Progenitor cell of endocrine pancreas (in vitro differentiated cells): ENCODE results near the gene UCK2. TPM values are rescaled to one million over a fixed set of nuclear protein-coding genes. Genes with fewer than 3 reads are reported as not detected.

Experiments used
- DNase-seq: peaks from one replicate; pipeline ENCODE4 v3.0.0; 2021; ENCODE audit warnings: low spot score; ENCODE audit not compliant: unreplicated experiment
- H3K27ac Mint-ChIP-seq: 2 replicates; pipeline ENCODE4 v1.8.0; 2021; ENCODE audit warnings: mild to moderate bottlenecking, moderate library complexity, mixed read lengths
- H3K27me3 Mint-ChIP-seq: 2 replicates; pipeline ENCODE4 v1.8.0; 2021; ENCODE audit warnings: mixed read lengths
- H3K36me3 Mint-ChIP-seq: 2 replicates; pipeline ENCODE4 v1.8.0; 2022; ENCODE audit warnings: mixed read lengths; ENCODE audit not compliant: insufficient read depth
- H3K4me1 Mint-ChIP-seq: 2 replicates; pipeline ENCODE4 v1.8.0; 2021; ENCODE audit warnings: low read depth, mixed read lengths
- H3K4me3 Mint-ChIP-seq: 2 replicates; pipeline ENCODE4 v1.8.0; 2021; ENCODE audit warnings: low read depth, mild to moderate bottlenecking, moderate library complexity, mixed read lengths
- H3K9me3 Mint-ChIP-seq: 2 replicates; pipeline ENCODE4 v1.8.0; 2021; ENCODE audit warnings: low read depth, mixed read lengths
- CTCF ChIP-seq: fragments of 200-600 bp; sonication (generic); IDR thresholded peaks from one replicate; pipeline ENCODE4 v1.5.0; 2021; ENCODE audit warnings: antibody characterized with exemption, mild to moderate bottlenecking; ENCODE audit not compliant: unreplicated experiment
- total RNA-seq: library from RNA; stranded (reverse); gene quantifications from 2 replicates; pipeline ENCODE4 v1.2.1, GENCODE V29; 2021

Gene UCK2
- total RNA-seq, 1 donor from 2014 or later = 29.7 TPM

DNA sequence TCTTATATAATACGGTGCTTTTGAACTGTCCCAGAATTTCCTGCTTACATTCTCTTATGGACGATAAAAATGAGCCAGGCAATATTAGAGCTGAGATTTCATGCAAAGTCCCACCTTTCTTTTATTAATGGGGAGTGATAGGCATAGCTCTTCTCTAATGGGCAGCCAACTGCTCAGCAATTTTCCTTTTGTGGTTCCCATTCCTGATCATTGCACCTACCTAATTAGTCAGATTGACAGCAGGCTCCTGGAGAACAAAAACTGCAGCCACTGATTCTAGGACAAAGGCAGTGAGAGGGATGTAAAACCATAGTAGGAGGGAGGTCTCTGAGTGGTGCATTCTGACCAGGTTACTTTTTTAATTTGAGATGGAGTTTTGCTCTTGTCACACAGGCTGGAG, 110.4 kb downstream of the UCK2 start:
- Mint-ChIP-seq H3K4me3 (no peak overlapping the region), H3K27me3 (peaks cover 16% of the 10 kb centered on the region), H3K27ac (no peak overlapping the region), H3K36me3 (no peaks in the 10 kb centered on the region), H3K4me1 (no peaks in the 10 kb centered on the region), H3K9me3 (no peaks in the 10 kb centered on the region)
- DNase-seq = no peak
- no peak for TF ChIP-seq CTCF

DNA sequence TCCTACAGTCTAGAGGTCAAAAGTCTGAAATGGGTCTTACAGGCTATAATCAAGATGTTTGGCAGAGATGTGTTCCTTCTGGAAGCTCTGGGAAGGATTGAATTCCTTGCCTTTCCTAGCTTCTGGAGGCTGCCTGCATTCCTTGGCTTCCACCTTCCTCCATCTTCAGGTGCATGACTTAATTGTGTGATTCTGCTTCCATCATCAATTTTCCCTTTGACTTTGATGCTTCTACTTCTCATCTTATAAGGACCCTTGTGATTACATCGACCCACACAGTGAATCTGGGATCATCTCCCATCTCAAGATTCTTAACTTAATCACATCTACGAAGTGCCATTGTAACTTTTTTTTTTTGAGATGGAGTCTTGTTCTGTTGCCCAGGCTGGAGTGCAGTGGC, 111.4 kb downstream of the UCK2 start:
- no peak overlapping the region for H3K27ac Mint-ChIP-seq

DNA sequence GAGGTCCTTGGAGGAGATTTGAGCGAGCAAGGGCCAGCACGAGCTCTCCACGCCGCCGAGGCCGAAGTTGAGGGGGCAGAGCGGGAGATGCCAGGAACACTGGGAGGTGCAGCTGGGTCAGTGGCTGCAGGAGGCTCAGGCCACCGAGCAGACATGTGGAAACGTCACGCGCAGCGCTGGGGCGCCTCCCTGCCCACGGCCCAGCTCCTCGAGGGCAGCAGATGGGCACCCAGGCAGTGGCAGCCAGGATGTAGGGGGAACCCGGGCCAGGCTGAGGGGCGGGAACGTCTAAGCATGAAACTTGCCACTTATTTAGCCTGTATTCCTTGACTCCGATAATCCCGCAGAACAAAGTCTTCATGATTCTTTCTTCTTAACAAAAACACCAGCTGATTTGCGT, 114.1 kb downstream of the UCK2 start:
- no peak for TF ChIP-seq CTCF
- Mint-ChIP-seq H3K4me1 (no peaks in the 10 kb centered on the region), H3K4me3 (no peak overlapping the region), H3K27me3 (peaks cover 22% of the 10 kb centered on the region), H3K9me3 (no peaks in the 10 kb centered on the region), H3K27ac (no peak overlapping the region), H3K36me3 (no peaks in the 10 kb centered on the region)
- DNase-seq = no peak

More for the DNA sequence above, 111.4 kb downstream of the UCK2 start:
- peaks cover 22% of the 10 kb centered on the region for H3K27me3 Mint-ChIP-seq
- TF ChIP-seq CTCF = no peak
- no peaks in the 10 kb centered on the region for H3K4me1 Mint-ChIP-seq
- H3K9me3 Mint-ChIP-seq = no peaks in the 10 kb centered on the region
- H3K36me3 Mint-ChIP-seq = no peaks in the 10 kb centered on the region
- DNase-seq = no peak
- H3K4me3 Mint-ChIP-seq = no peak overlapping the region

DNA sequence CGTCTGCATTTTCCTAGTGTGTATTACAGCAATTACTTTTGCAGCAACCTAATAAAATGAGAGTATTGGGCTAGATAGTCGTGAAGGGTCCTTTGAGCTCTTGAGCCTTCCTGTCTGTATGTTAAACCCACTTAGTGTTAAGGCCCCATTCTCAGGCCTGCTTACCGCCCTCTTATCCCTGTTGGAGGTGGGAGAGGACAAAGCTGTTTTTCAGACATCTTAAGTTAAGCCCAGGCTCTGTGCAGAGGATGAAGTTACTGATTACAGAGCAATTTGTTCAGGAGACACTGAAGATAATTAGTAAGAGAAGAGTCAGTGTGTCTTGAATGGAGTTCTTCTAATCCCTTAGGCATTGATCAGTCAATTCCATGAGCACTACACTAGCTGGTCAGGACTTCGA, 114.6 kb downstream of the UCK2 start:
- Mint-ChIP-seq H3K27ac (no peak overlapping the region), H3K9me3 (no peaks in the 10 kb centered on the region), H3K4me3 (no peak overlapping the region), H3K27me3 (peaks cover 21% of the 10 kb centered on the region), H3K36me3 (no peaks in the 10 kb centered on the region), H3K4me1 (no peaks in the 10 kb centered on the region)
- TF ChIP-seq CTCF = no peak
- DNase-seq = no peak

GRCh38 chr1:165942927-165943597, 115.6 kb downstream of the UCK2 start:
- H3K4me1 Mint-ChIP-seq = no peaks in the 10 kb centered on the region
- no peaks in the 10 kb centered on the region for H3K9me3 Mint-ChIP-seq
- TF ChIP-seq CTCF = peak; percentile 20
- peaks cover 26% of the 10 kb centered on the region for H3K27me3 Mint-ChIP-seq
- H3K27ac Mint-ChIP-seq = no peak overlapping the region
- no peaks in the 10 kb centered on the region for H3K36me3 Mint-ChIP-seq
- DNase-seq = no peak
- H3K4me3 Mint-ChIP-seq = no peak overlapping the region
